Stomach smooth muscle (tissue), 2 donors: ENCODE results near the gene SMCP.

Experiments
- H3K27ac ChIP-seq: one replicate; pipeline ENCODE4 v1.7.0; 2013; ENCODE audit warnings: mild to moderate bottlenecking, low read length, inconsistent platforms
- H3K27me3 ChIP-seq, 2 donors: one replicate each; pipeline ENCODE4 v1.7.0; 2013; ENCODE audit warnings: low read length in 2 of 2; ENCODE audit not compliant: insufficient read depth in 2 of 2, control insufficient read depth in 1 of 2
- H3K36me3 ChIP-seq, 2 donors: one replicate each; pipeline ENCODE4 v1.7.0; 2013; ENCODE audit warnings: low read length in 2 of 2; ENCODE audit not compliant: control insufficient read depth in 2 of 2, insufficient read depth in 2 of 2
- H3K4me1 ChIP-seq: one replicate; pipeline ENCODE4 v1.7.0; 2013; ENCODE audit warnings: low read length; ENCODE audit not compliant: control insufficient read depth, insufficient read depth
- H3K4me3 ChIP-seq, 2 donors: one replicate each; pipeline ENCODE4 v1.7.0; 2013; ENCODE audit warnings: low read length in 2 of 2
- H3K9ac ChIP-seq, 2 donors: one replicate each; pipeline ENCODE4 v1.7.0; 2013; ENCODE audit warnings: low read length in 2 of 2, mild to moderate bottlenecking in 1 of 2
- H3K9me3 ChIP-seq, 2 donors: one replicate each; pipeline ENCODE4 v1.7.0; 2013; ENCODE audit warnings: low read length in 2 of 2; ENCODE audit not compliant: control insufficient read depth in 2 of 2
- donor health status: healthy.
- donor health status: Pancreatic carcinoma.

SMCP gene

DNA sequence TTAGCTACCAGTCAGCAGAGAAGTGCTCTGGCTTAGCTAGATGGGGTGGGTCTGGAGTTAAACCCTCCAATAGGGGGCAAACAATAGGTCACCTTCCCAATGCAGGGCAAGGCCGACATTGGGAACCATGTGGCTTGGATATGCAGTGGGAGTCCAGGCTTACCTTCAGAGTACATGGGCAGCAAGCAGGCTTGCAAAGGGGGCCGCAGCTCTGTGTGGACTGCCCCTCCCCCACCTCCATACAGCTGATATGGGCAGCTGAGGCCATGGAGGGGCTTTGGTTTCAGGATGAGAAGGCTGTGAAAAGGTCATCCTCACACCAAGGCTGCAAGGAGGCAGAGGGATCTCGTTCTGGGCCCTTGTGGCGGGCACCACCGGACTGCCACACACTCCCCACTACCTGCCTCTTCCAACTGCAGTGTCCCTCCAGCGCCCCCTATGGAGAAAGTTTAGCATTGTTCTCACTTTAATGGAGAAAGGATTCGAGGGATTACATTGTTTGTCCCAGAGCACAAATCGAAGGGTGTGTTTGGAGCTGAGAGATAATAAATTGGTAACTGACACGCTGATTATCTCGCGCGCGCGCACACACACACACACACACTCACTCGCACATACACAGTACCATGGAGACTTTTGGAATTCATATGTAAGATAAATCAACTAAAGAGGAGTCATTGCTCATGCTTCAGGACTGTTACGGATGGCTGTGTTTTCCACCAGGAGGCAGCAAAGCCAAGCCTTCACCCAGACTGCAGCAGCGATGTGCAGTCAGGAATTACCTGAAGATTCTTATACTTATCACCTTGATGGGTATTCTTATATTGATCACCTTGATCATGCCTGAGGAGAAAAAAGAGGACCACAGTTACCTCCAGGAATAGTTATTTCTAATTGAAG is 7.0 kb upstream of the SMCP start:
- no peaks in the 10 kb centered on the region for H3K36me3 ChIP-seq
- no peaks in the 10 kb centered on the region for H3K9me3 ChIP-seq
- no peaks in the 10 kb centered on the region for H3K27me3 ChIP-seq
- no peak overlapping the region for H3K9ac ChIP-seq
- no peak overlapping the region for H3K27ac ChIP-seq
- H3K4me1 ChIP-seq = no peaks in the 10 kb centered on the region
- H3K4me3 ChIP-seq = no peak overlapping the region

GRCh38 chr1:152871731-152872126 is 6.4 kb upstream of the SMCP start:
- H3K9me3 ChIP-seq = no peaks in the 10 kb centered on the region
- H3K4me3 ChIP-seq = no peak overlapping the region
- no peak overlapping the region for H3K9ac ChIP-seq
- H3K4me1 ChIP-seq = no peaks in the 10 kb centered on the region
- H3K36me3 ChIP-seq = no peaks in the 10 kb centered on the region
- H3K27me3 ChIP-seq = no peaks in the 10 kb centered on the region
- H3K27ac ChIP-seq = no peak overlapping the region

GRCh38 chr1:152873495-152873894 is 4.6 kb upstream of the SMCP start:
- no peaks in the 10 kb centered on the region for H3K4me1 ChIP-seq
- no peak overlapping the region for H3K9ac ChIP-seq
- H3K9me3 ChIP-seq = no peaks in the 10 kb centered on the region
- no peaks in the 10 kb centered on the region for H3K36me3 ChIP-seq
- H3K27ac ChIP-seq = no peak overlapping the region
- H3K27me3 ChIP-seq = no peaks in the 10 kb centered on the region
- no peak overlapping the region for H3K4me3 ChIP-seq

DNA sequence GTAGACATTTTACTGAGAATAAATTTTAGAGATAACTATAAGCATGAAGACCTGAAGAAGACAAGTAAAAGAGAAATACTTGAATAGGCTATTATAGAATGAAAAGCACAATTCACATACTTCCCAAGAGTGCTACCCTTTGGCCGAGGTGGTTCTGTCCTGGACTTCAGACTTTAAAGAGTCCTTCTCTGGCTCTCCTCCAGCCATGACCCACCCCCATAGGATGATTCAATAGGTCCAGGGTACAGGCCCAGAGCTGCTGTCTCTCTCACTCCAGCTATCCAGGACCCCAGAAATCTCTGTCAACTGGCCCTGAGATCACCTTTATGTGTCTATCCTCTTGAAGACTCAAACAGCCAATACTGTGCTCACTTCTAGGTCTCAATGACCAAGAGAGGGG is 1.3 kb upstream of the SMCP start:
- no peak overlapping the region for H3K27ac ChIP-seq
- H3K4me3 ChIP-seq = no peak overlapping the region
- no peaks in the 10 kb centered on the region for H3K27me3 ChIP-seq
- H3K9ac ChIP-seq = no peak overlapping the region
- no peaks in the 10 kb centered on the region for H3K9me3 ChIP-seq
- H3K4me1 ChIP-seq = no peaks in the 10 kb centered on the region
- H3K36me3 ChIP-seq = no peaks in the 10 kb centered on the region

DNA sequence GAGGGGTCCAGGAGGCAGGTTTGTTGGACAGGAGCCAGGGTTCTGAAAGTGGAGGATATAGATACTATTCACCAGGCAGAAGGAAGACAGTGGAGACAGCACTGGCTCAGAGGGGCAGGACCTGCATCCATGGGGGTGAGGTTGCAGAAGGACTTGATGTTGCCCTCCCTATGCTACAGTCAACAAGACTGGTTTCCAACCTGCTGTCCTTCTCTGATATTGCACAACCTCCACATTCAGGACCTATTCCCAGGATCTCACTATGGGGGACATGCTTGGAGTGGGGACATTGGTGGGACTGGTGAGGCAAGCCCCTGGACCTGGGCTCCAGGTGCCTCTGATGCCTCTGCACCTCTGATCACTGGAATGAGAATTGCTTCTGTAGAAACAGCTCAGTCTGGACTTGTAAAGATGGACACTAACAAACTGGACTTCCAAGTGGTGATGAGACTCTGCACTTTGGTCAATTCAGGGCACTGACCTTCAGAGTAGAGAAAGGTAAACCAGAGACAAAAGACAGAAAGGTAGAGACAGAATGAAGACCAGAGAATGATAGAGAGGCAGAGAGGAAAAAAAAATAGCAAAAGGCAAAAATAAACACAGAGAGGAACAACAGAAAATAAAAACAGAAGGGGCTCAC is 1.6 kb downstream of the SMCP start:
- H3K4me1 ChIP-seq = peaks cover 7% of the 10 kb centered on the region
- no peaks in the 10 kb centered on the region for H3K9me3 ChIP-seq
- H3K27me3 ChIP-seq = no peaks in the 10 kb centered on the region
- H3K4me3 ChIP-seq = no peak overlapping the region
- no peak overlapping the region for H3K27ac ChIP-seq
- H3K9ac ChIP-seq = no peak overlapping the region
- H3K36me3 ChIP-seq = no peaks in the 10 kb centered on the region

- Histone ChIP-seq H3K27ac (no peak overlapping the region), H3K27me3 (no peaks in the 10 kb centered on the region), H3K4me1 (peaks cover 12% of the 10 kb centered on the region)
Observed at GRCh38 chr1:152880316-152880715, 2.2 kb downstream of the SMCP start.

GRCh38 chr1:152880907-152881306 is 2.8 kb downstream of the SMCP start:
- Histone ChIP-seq H3K4me3 (no peak overlapping the region), H3K9ac (no peak overlapping the region), H3K27me3 (no peaks in the 10 kb centered on the region), H3K27ac (no peak overlapping the region), H3K9me3 (no peaks in the 10 kb centered on the region), H3K36me3 (no peaks in the 10 kb centered on the region), H3K4me1 (peaks cover 15% of the 10 kb centered on the region)

More at GRCh38 chr1:152880316-152880715, 2.2 kb downstream of the SMCP start:
- Histone ChIP-seq H3K4me3 (no peak overlapping the region), H3K36me3 (no peaks in the 10 kb centered on the region), H3K9ac (no peak overlapping the region), H3K9me3 (no peaks in the 10 kb centered on the region)

GRCh38 chr1:152884085-152884484 is 6.0 kb downstream of the SMCP start:
- Histone ChIP-seq H3K27ac (no peak overlapping the region), H3K9me3 (no peaks in the 10 kb centered on the region), H3K4me1 (peaks cover 21% of the 10 kb centered on the region), H3K27me3 (no peaks in the 10 kb centered on the region), H3K9ac (no peak overlapping the region), H3K4me3 (no peak overlapping the region), H3K36me3 (no peaks in the 10 kb centered on the region)

DNA sequence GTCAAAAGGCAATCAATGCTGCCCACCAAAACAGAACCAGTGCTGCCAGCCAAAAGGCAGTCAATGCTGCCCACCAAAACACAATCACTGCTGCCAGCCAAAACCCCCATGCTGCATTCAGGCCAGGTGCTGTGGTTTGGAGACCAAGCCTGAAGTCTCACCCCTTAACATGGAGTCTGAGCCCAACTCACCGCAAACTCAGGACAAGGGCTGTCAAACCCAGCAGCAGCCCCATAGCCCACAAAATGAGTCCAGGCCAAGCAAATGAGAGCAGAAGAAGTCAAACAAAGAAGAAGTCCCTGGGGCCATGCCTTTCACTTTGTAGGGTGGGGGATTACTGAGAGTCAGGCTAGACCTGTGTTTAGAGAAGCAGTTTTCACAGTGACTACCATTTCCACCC is 6.4 kb downstream of the SMCP start:
- Histone ChIP-seq H3K27ac (no peak overlapping the region), H3K27me3 (no peaks in the 10 kb centered on the region), H3K4me3 (no peak overlapping the region), H3K9ac (no peak overlapping the region), H3K4me1 (peaks cover 21% of the 10 kb centered on the region), H3K36me3 (no peaks in the 10 kb centered on the region), H3K9me3 (no peaks in the 10 kb centered on the region)

GRCh38 chr1:152884966-152885624 is 7.0 kb downstream of the SMCP start:
- no peaks in the 10 kb centered on the region for H3K9me3 ChIP-seq
- no peak overlapping the region for H3K27ac ChIP-seq
- no peaks in the 10 kb centered on the region for H3K36me3 ChIP-seq
- H3K4me3 ChIP-seq = no peak overlapping the region
- H3K9ac ChIP-seq = no peak overlapping the region
- no peaks in the 10 kb centered on the region for H3K27me3 ChIP-seq
- H3K4me1 ChIP-seq = peaks cover 21% of the 10 kb centered on the region
